ENCODE measurements around the gene PLEKHS1. TPM values are rescaled to one million over a fixed set of nuclear protein-coding genes. Genes with fewer than 3 reads are reported as not detected.
A peak's percentile ranks its signal among the peaks of the same experiment; 100 is the strongest.

PLEKHS1 gene
- total and polyA plus RNA-seq, 9 donors, result 0.02 to 2.2 (median 0.05) TPM; not detected in 2

GRCh38 chr10:113739577-113739976 is 11.9 kb upstream of the PLEKHS1 start:
- Histone ChIP-seq H3K4me3 (ENCODE audit: low read length) (no peak overlapping the region), H3K27ac (ENCODE audit: low read length) (no peak overlapping the region), H3K27me3 (ENCODE audit: control insufficient read depth, insufficient read depth, low read length) (peaks cover 4% of the 10 kb centered on the region), H3K4me1 (ENCODE audit: control insufficient read depth, insufficient read depth, low read length) (no peaks in the 10 kb centered on the region), H3K36me3 (ENCODE audit: control insufficient read depth, insufficient read depth, low read length) (no peaks in the 10 kb centered on the region), H3K9me3 (replicated peaks; ENCODE audit: control insufficient read depth, low read depth, low read length) (no peaks in the 10 kb centered on the region)
- 77% methylated on average over 3 of the region's 3 CpGs for WGBS (ENCODE audit: insufficient coverage)
- DNase-seq, result no peak

GRCh38 chr10:113740850-113741249 is 10.6 kb upstream of the PLEKHS1 start:
- WGBS (ENCODE audit: insufficient coverage), result no CpG with 5 or more reads among the region's 3 CpGs
- Histone ChIP-seq H3K9me3 (replicated peaks; ENCODE audit: control insufficient read depth, low read depth, low read length) (no peaks in the 10 kb centered on the region), H3K27ac (ENCODE audit: low read length) (no peak overlapping the region), H3K27me3 (ENCODE audit: control insufficient read depth, insufficient read depth, low read length) (peaks cover 4% of the 10 kb centered on the region), H3K36me3 (ENCODE audit: control insufficient read depth, insufficient read depth, low read length) (no peaks in the 10 kb centered on the region), H3K4me1 (ENCODE audit: control insufficient read depth, insufficient read depth, low read length) (no peaks in the 10 kb centered on the region), H3K4me3 (ENCODE audit: low read length) (no peak overlapping the region)
- DNase-seq, result no peak

- no peak overlapping the region for H3K27ac ChIP-seq (ENCODE audit: low read length)
- no peaks in the 10 kb centered on the region for H3K9me3 ChIP-seq (replicated peaks; ENCODE audit: control insufficient read depth, low read depth, low read length)
- no peak overlapping the region for H3K4me3 ChIP-seq (ENCODE audit: low read length)
- 40% methylated on average over 1 of the region's 2 CpGs for WGBS (ENCODE audit: insufficient coverage)
- H3K27me3 ChIP-seq (ENCODE audit: control insufficient read depth, insufficient read depth, low read length), result peaks cover 4% of the 10 kb centered on the region
- DNase-seq, result no peak
- no peaks in the 10 kb centered on the region for H3K4me1 ChIP-seq (ENCODE audit: control insufficient read depth, insufficient read depth, low read length)
- H3K36me3 ChIP-seq (ENCODE audit: control insufficient read depth, insufficient read depth, low read length), result no peaks in the 10 kb centered on the region
These were observed 9.0 kb upstream of the PLEKHS1 start for GRCh38 chr10:113742466-113742865.

- Histone ChIP-seq H3K4me1 (ENCODE audit: control insufficient read depth, insufficient read depth, low read length) (no peaks in the 10 kb centered on the region), H3K4me3 (ENCODE audit: low read length) (no peak overlapping the region), H3K27ac (ENCODE audit: low read length) (no peak overlapping the region), H3K9me3 (replicated peaks; ENCODE audit: control insufficient read depth, low read depth, low read length) (no peaks in the 10 kb centered on the region), H3K27me3 (ENCODE audit: control insufficient read depth, insufficient read depth, low read length) (peaks cover 4% of the 10 kb centered on the region), H3K36me3 (ENCODE audit: control insufficient read depth, insufficient read depth, low read length) (no peaks in the 10 kb centered on the region)
- DNase-seq, result no peak
These were observed 7.9 kb upstream of the PLEKHS1 start for GRCh38 chr10:113743594-113743993.

- H3K9me3 ChIP-seq (replicated peaks; ENCODE audit: control insufficient read depth, low read depth, low read length), result no peaks in the 10 kb centered on the region
- DNase-seq, result no peak
- peaks cover 4% of the 10 kb centered on the region for H3K27me3 ChIP-seq (ENCODE audit: control insufficient read depth, insufficient read depth, low read length)
- no peak overlapping the region for H3K27ac ChIP-seq (ENCODE audit: low read length)
- H3K4me3 ChIP-seq (ENCODE audit: low read length), result no peak overlapping the region
- no CpG with 5 or more reads among the region's 2 CpGs for WGBS (ENCODE audit: insufficient coverage)
- H3K4me1 ChIP-seq (ENCODE audit: control insufficient read depth, insufficient read depth, low read length), result no peaks in the 10 kb centered on the region
- no peaks in the 10 kb centered on the region for H3K36me3 ChIP-seq (ENCODE audit: control insufficient read depth, insufficient read depth, low read length)
These were observed 6.1 kb upstream of the PLEKHS1 start for GRCh38 chr10:113745374-113745773.

GRCh38 chr10:113746217-113746957 is 5.1 kb upstream of the PLEKHS1 start:
- Histone ChIP-seq H3K27me3 (ENCODE audit: control insufficient read depth, insufficient read depth, low read length) (peaks cover 4% of the 10 kb centered on the region), H3K4me1 (ENCODE audit: control insufficient read depth, insufficient read depth, low read length) (no peaks in the 10 kb centered on the region), H3K9me3 (replicated peaks; ENCODE audit: control insufficient read depth, low read depth, low read length) (no peaks in the 10 kb centered on the region), H3K36me3 (ENCODE audit: control insufficient read depth, insufficient read depth, low read length) (no peaks in the 10 kb centered on the region), H3K27ac (ENCODE audit: low read length) (no peak overlapping the region), H3K4me3 (ENCODE audit: low read length) (no peak overlapping the region)
- DNase-seq, result no peak
- WGBS (ENCODE audit: insufficient coverage), result 66% methylated on average over 2 of the region's 3 CpGs

GRCh38 chr10:113752553-113752952 is 1.1 kb downstream of the PLEKHS1 start:
- WGBS (ENCODE audit: insufficient coverage), result no CpG with 5 or more reads among the region's 1 CpG

GRCh38 chr10:113753020-113753692 is 1.7 kb downstream of the PLEKHS1 start:
- DNase-seq, result peak; percentile 56
- WGBS (ENCODE audit: insufficient coverage), result 55% methylated on average over 2 of the region's 9 CpGs
- Histone ChIP-seq H3K27ac (ENCODE audit: low read length) (no peak overlapping the region), H3K4me1 (ENCODE audit: control insufficient read depth, insufficient read depth, low read length) (peaks cover 9% of the 10 kb centered on the region), H3K27me3 (ENCODE audit: control insufficient read depth, insufficient read depth, low read length) (no peaks in the 10 kb centered on the region), H3K9me3 (replicated peaks; ENCODE audit: control insufficient read depth, low read depth, low read length) (no peaks in the 10 kb centered on the region), H3K4me3 (ENCODE audit: low read length) (no peak overlapping the region), H3K36me3 (ENCODE audit: control insufficient read depth, insufficient read depth, low read length) (no peaks in the 10 kb centered on the region)

More at GRCh38 chr10:113752553-113752952, 1.1 kb downstream of the PLEKHS1 start:
- H3K36me3 ChIP-seq (ENCODE audit: control insufficient read depth, insufficient read depth, low read length), result no peaks in the 10 kb centered on the region
- DNase-seq, result no peak
- no peaks in the 10 kb centered on the region for H3K27me3 ChIP-seq (ENCODE audit: control insufficient read depth, insufficient read depth, low read length)
- H3K9me3 ChIP-seq (replicated peaks; ENCODE audit: control insufficient read depth, low read depth, low read length), result no peaks in the 10 kb centered on the region
- H3K4me3 ChIP-seq (ENCODE audit: low read length), result no peak overlapping the region
- H3K27ac ChIP-seq (ENCODE audit: low read length), result no peak overlapping the region
- peaks cover 9% of the 10 kb centered on the region for H3K4me1 ChIP-seq (ENCODE audit: control insufficient read depth, insufficient read depth, low read length)

GRCh38 chr10:113754125-113754524 is 2.6 kb downstream of the PLEKHS1 start:
- H3K4me1 ChIP-seq (ENCODE audit: control insufficient read depth, insufficient read depth, low read length), result peaks cover 9% of the 10 kb centered on the region
- H3K36me3 ChIP-seq (ENCODE audit: control insufficient read depth, insufficient read depth, low read length), result no peaks in the 10 kb centered on the region
- H3K27ac ChIP-seq (ENCODE audit: low read length), result no peak overlapping the region
- no peaks in the 10 kb centered on the region for H3K27me3 ChIP-seq (ENCODE audit: control insufficient read depth, insufficient read depth, low read length)
- H3K4me3 ChIP-seq (ENCODE audit: low read length), result no peak overlapping the region
- WGBS (ENCODE audit: insufficient coverage), result 94% methylated on average over 2 of the region's 3 CpGs
- DNase-seq, result no peak
- H3K9me3 ChIP-seq (replicated peaks; ENCODE audit: control insufficient read depth, low read depth, low read length), result no peaks in the 10 kb centered on the region

GRCh38 chr10:113754768-113755167 is 3.3 kb downstream of the PLEKHS1 start:
- no peak overlapping the region for H3K4me3 ChIP-seq (ENCODE audit: low read length)
- WGBS (ENCODE audit: insufficient coverage), result 89% methylated on average over 6 of the region's 9 CpGs
- H3K4me1 ChIP-seq (ENCODE audit: control insufficient read depth, insufficient read depth, low read length), result peaks cover 9% of the 10 kb centered on the region
- H3K9me3 ChIP-seq (replicated peaks; ENCODE audit: control insufficient read depth, low read depth, low read length), result no peaks in the 10 kb centered on the region
- no peaks in the 10 kb centered on the region for H3K27me3 ChIP-seq (ENCODE audit: control insufficient read depth, insufficient read depth, low read length)
- no peaks in the 10 kb centered on the region for H3K36me3 ChIP-seq (ENCODE audit: control insufficient read depth, insufficient read depth, low read length)
- DNase-seq, result no peak
- no peak overlapping the region for H3K27ac ChIP-seq (ENCODE audit: low read length)
